ENCODE measurements around the gene CAPN9.

- TF ChIP-seq POLR2AphosphoS5 (IDR thresholded peaks at IDR 0.05), result no peak
- TF ChIP-seq, protein P1, sequence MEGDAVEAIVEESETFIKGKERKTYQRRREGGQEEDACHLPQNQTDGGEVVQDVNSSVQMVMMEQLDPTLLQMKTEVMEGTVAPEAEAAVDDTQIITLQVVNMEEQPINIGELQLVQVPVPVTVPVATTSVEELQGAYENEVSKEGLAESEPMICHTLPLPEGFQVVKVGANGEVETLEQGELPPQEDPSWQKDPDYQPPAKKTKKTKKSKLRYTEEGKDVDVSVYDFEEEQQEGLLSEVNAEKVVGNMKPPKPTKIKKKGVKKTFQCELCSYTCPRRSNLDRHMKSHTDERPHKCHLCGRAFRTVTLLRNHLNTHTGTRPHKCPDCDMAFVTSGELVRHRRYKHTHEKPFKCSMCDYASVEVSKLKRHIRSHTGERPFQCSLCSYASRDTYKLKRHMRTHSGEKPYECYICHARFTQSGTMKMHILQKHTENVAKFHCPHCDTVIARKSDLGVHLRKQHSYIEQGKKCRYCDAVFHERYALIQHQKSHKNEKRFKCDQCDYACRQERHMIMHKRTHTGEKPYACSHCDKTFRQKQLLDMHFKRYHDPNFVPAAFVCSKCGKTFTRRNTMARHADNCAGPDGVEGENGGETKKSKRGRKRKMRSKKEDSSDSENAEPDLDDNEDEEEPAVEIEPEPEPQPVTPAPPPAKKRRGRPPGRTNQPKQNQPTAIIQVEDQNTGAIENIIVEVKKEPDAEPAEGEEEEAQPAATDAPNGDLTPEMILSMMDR (IDR thresholded peaks at IDR 0.05), result no peak
These were observed 42.4 kb upstream of the CAPN9 start for GRCh38 chr1:230704830-230705229.

Measured in prostate gland (tissue), 2 donors.